GM18520 (cell line): Measurements from ENCODE around the gene TNFSF12.
A peak's percentile ranks its signal among the peaks of the same experiment; 100 is the strongest.

ENCODE experiments used
- ATAC-seq: cut with Tn5 transposase; IDR thresholded peaks from one replicate; pipeline ENCODE4 v1.9.1; 2021; ENCODE audit not compliant: unreplicated experiment

Gene TNFSF12

GRCh38 chr17:7563115-7563869, 14.4 kb downstream of the TNFSF12 start:
- no peak for ATAC-seq

GRCh38 chr17:7569571-7569970, 20.7 kb downstream of the TNFSF12 start:
- no peak for ATAC-seq

- no peak for ATAC-seq
These were observed 21.5 kb downstream of the TNFSF12 start for GRCh38 chr17:7570351-7570750.

- no peak for ATAC-seq
These were observed 23.4 kb downstream of the TNFSF12 start for GRCh38 chr17:7572338-7572587.

- peak; percentile 91 for ATAC-seq
These were observed 23.9 kb downstream of the TNFSF12 start for GRCh38 chr17:7572588-7573323.

GRCh38 chr17:7573324-7574080, 24.6 kb downstream of the TNFSF12 start:
- no peak for ATAC-seq

- ATAC-seq: no peak
These were observed 25.5 kb downstream of the TNFSF12 start for GRCh38 chr17:7574176-7574953.

GRCh38 chr17:7575481-7575883, 26.6 kb downstream of the TNFSF12 start:
- ATAC-seq: no peak

GRCh38 chr17:7575959-7576358, 27.1 kb downstream of the TNFSF12 start:
- ATAC-seq: no peak

- ATAC-seq: no peak
These were observed 27.6 kb downstream of the TNFSF12 start for GRCh38 chr17:7576432-7576937.

GRCh38 chr17:7577327-7578199, 28.7 kb downstream of the TNFSF12 start:
- ATAC-seq: no peak

GRCh38 chr17:7579001-7579833, 30.4 kb downstream of the TNFSF12 start, which contains the start of gene CD68:
TSS of gene CD68 (plus strand) at chr17:7579638. CDS start at chr17:7579678, 40 bp downstream.
- no peak for ATAC-seq

GRCh38 chr17:7579834-7580603, 31.2 kb downstream of the TNFSF12 start:
- no peak for ATAC-seq

- no peak for ATAC-seq
These were observed 32.0 kb downstream of the TNFSF12 start for GRCh38 chr17:7580604-7581575.

GRCh38 chr17:7582396-7583252, 33.8 kb downstream of the TNFSF12 start:
- no peak for ATAC-seq
